DMS79 treated with DMSO at 0.1 percent for 48 hours (cell line): Measurements from ENCODE around the gene STRA6.
"Not testable (repeated sequence)": the region's sequence is repeated elsewhere in the genome, so short reads cannot be mapped to it uniquely, and the experiment has no call there.

Experiments used
- DNase-seq: peaks from one replicate; lab custom pipeline; 2025; lab: John Stamatoyannopoulos, UW

The STRA6 gene

DNA sequence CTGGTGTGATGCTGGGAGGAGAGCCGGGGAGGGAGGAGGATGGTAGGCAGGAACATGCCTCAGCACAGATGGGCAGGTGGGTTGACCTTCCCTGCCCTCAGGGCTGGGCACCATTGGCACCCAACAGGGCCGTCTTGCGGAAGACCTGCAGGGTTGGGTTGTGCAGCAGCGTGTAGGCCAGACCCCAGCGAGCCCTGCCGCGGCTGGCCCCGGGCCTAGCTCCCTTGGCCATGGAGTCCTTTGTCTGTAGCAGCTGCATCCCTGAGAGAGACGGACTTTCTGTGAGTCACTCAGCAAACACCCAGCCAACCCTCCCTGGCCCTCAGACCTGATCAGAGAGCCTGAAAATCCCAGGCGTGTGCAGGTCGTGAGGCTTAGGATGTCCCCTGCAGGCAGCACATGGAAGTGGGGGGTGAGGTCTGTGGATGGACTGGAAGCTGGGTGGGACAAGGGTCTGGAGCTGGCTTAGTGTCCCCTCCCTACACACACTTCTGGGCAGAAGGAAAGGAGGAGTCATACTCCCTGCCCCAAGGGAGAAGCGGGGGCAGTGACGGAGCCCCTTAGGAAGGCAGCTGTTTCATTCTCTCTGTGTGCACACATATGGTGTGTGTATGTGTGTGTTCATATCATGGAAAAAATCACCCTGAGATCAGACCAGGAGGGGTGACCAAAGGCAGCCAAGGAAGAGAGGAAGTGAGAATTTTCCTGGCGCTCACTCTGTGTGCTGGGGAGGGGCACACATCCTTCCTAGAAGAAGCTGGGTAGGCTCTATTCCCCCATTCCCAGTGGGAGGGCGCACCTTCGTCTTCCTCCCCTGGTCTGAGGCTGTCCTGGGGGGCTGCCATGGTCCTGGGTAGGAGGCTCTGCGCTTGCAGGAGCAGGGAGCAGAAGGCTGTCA, 22.4 kb downstream of the STRA6 start:
- no peak for DNase-seq

DNA sequence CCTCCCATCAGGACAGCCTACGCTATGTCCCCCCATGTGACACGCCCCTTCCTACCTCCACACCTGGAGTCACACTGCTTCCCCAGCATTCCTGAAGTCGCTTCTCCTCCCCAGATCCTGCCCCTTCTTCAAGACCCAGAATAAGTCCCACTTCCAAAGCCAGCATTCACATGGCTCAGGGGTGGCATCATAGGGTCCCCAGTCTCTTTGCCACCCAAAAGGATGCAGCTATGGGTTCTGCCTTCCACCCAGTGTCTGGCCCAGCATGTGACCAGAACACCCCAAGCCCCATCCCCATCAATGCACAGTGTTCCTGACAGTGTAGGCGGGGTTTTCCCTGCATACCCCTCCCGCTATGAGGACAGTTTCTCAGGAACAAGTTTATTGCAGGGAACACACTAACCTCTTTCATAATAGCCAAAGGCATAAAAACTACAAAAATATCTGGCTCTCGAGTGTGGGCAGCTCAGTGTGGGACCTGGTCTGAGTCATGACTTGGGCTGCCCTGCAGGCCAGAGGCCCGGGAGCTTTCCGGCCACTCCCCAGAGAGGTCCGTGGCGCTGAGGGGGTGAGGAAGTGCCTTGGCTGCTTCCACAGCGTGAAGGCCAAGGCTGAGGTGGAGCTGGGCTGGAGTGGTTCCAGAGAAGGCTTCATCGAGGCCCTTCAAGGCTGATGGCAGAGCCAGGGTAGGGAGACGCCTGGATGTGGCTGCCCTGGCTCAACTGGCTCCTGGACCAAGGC, 23.3 kb downstream of the STRA6 start:
- DNase-seq: no peak

DNA sequence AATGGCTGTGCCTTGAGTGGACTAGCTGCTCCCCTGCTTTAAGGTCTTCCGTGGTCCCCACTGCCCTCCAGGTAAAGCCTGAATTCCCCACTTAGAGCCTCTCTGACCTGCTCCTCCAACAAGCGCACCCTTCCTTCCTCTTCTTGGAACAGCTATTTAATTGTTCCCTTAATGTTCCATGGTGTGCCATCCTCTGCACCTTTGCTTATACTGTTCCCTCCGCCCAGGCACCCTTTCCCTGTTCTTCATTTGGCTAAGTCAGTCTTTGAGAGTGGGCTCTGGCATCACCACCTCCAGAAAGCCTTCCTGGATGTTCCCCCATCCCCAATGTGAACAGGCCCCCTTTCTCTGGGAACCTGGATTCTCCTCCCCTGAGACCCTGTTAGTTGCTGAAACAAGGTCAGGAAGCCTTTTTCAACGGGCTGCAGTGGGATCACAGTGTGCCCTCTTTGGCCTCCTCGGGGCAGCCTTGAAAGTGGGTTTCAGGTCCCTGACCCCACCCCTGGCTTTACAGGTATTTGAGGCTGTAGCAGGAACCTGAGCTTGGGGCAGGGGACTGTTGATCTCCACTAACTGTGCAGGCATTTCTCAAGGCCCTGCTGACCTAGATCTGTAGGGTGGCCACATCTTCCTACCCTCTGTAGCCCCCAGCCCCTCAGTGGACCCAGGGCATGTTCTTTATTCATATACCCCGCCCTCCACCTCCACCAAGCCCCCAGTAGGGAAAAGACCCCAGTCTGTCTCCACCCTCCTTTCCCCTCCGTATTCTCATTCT, 24.1 kb downstream of the STRA6 start:
- no peak for DNase-seq

DNA sequence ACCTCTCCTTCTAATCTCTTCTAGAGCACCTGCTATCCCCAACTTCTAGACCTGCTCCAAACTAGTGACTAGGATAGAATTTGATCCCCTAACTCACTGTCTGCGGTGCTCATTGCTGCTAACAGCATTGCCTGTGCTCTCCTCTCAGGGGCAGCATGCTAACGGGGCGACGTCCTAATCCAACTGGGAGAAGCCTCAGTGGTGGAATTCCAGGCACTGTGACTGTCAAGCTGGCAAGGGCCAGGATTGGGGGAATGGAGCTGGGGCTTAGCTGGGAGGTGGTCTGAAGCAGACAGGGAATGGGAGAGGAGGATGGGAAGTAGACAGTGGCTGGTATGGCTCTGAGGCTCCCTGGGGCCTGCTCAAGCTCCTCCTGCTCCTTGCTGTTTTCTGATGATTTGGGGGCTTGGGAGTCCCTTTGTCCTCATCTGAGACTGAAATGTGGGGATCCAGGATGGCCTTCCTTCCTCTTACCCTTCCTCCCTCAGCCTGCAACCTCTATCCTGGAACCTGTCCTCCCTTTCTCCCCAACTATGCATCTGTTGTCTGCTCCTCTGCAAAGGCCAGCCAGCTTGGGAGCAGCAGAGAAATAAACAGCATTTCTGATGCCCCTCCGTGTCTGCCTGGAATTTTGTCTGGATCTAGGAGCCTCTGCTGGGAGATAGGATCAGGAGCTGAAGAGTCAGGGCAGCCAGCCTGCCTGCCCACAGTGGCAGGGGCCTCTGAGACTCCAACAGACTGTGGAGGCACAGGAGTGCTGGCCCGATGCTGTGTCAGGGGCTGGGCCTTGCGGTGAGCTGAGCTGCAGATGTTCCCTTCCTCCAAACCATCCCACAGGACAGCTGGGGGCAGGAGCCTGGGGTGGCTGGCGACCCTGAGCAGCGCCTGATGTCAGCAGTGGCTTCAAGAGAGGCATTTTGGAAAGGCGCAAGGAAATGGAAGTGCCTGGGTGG, 26.0 kb downstream of the STRA6 start:
- DNase-seq: no peak

DNA sequence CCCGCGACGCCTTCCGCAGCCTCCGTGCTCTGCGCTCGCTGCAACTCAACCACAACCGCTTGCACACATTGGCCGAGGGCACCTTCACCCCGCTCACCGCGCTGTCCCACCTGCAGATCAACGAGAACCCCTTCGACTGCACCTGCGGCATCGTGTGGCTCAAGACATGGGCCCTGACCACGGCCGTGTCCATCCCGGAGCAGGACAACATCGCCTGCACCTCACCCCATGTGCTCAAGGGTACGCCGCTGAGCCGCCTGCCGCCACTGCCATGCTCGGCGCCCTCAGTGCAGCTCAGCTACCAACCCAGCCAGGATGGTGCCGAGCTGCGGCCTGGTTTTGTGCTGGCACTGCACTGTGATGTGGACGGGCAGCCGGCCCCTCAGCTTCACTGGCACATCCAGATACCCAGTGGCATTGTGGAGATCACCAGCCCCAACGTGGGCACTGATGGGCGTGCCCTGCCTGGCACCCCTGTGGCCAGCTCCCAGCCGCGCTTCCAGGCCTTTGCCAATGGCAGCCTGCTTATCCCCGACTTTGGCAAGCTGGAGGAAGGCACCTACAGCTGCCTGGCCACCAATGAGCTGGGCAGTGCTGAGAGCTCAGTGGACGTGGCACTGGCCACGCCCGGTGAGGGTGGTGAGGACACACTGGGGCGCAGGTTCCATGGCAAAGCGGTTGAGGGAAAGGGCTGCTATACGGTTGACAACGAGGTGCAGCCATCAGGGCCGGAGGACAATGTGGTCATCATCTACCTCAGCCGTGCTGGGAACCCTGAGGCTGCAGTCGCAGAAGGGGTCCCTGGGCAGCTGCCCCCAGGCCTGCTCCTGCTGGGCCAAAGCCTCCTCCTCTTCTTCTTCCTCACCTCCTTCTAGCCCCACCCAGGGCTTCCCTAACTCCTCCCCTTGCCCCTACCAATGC, 27.1 kb downstream of the STRA6 start:
- no peak for DNase-seq

DNA sequence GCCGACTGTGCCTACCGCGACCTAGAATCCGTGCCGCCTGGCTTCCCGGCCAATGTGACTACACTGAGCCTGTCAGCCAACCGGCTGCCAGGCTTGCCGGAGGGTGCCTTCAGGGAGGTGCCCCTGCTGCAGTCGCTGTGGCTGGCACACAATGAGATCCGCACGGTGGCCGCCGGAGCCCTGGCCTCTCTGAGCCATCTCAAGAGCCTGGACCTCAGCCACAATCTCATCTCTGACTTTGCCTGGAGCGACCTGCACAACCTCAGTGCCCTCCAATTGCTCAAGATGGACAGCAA, 27.7 kb downstream of the STRA6 start:
- DNase-seq: no peak

DNA sequence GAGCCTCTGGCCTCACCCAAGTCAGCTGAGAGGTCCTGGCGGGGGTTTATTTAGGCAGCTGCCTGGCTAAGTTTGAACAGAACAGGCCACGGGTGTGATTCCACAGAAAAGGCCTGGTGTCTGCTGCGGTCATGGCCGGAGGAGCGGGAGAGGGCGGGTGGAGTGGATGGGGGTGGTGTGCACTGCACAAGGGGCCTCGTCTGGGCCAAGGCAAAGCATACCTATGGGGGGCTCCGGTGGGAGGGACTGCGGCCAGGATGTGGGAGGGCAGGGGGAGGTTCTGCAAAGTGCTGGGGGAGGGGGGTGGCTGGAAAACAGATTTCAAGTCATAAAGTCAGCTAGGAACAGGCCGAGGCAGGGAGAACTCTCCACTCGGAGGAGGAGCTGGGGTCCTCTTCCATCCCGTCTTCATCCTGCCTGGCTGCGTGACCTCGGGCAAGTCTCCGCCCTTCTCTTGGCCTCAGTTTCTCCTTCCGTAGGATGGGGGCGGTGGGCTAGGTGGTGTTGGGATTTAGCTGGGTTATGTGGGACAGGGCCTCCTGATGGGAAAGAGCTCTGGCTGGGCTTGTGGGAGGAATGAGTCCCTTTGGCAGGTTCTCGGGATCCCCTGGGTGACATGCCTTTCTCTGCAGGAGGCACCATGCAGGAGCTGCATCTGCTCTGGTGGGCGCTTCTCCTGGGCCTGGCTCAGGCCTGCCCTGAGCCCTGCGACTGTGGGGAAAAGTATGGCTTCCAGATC, 28.2 kb downstream of the STRA6 start:
- DNase-seq: no peak

DNA sequence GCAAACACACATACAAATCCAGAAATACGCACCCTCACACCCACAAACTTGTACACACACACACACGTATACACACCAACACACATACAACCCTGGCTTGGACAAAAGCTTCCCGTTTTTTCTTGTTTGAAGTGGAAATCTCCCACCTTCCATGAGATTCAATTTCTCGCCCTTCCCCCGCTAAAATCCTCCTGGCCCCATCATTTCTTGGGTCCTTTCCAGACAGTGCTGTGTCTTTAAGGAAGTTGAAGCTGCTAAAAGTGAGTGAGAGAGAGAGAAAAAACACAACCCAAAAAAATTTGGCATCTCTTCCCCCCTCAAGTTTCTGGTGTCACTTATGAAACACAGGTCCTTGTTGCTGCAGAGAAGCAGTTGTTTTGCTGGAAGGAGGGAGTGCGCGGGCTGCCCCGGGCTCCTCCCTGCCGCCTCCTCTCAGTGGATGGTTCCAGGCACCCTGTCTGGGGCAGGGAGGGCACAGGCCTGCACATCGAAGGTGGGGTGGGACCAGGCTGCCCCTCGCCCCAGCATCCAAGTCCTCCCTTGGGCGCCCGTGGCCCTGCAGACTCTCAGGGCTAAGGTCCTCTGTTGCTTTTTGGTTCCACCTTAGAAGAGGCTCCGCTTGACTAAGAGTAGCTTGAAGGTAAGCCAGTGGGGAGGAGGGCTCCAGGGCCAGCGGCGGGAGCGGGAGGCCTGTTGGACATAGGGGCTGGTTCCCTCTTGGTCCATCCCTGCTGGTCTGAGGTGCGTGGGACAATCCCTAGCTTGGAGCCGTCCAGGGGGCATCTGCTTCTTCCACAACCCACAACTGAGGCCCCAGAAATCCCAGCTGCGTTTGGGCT, 29.0 kb downstream of the STRA6 start, which contains the start of gene ISLR:
Gene ISLR (plus strand): TSS at position 331 of the 839 bp plus-strand sequence. CDS start 1,149 bp downstream, outside the sequence.
- DNase-seq: peak; percentile 15

DNA sequence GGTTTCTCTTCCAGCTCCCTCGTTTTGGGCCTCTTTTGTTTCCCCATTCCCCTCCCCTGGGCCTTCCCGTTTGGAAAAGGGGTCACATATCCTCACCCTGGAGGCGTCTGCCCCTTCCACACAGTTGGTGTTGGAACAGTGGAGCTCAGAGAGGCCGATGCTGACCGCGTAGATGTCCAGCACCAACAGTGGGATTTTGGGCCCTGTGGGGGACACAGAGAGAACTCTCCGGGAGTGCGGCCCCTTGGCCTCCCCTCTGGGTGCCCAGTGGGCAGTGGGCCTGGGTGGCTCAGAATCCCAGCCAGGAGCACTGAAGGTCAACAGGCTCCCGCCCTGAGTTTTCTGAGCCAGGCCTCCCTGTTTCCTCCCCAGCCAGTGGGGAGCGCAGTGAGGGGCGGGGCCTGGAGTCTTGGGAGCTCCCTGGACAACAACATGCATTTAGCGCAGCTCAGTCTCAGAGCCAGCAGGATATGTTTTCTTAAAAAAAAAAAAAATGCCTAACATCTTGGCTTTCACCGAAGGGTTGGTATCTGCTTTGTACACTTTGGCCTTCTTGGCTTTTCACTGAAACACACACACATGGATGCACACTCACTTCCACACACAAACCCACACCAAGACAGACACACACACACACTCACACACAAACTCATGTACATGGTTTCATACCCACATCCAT, 29.7 kb downstream of the STRA6 start:
- DNase-seq: no peak

DNA sequence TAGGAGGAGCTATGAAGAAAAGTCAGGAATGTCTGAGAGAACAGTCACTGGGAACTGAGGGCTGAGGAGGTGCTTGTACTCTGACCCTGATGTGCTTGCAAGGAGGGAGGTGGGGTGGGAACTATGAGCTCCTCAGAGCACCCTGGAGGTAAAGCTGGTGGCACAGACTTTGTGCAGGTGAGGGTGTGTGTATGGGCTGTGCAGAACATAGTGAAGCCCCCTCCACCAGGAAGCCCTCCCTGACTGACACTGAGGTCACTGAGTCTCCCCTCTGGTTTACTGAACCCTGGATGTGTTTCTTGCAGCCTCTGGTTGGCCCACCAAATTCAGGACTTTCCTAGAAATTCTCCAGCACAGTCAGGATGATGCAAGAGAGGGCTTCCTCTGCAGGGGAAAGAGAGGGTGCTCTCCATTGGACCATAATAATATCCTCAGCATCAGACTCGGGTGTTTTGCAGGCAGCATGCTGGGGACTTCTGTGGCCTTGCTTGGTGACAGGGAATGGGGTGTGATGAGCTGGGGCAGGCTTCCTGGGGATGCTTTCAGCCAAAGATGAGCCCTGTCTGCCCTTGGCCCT, 30.5 kb downstream of the STRA6 start:
- no peak for DNase-seq

DNA sequence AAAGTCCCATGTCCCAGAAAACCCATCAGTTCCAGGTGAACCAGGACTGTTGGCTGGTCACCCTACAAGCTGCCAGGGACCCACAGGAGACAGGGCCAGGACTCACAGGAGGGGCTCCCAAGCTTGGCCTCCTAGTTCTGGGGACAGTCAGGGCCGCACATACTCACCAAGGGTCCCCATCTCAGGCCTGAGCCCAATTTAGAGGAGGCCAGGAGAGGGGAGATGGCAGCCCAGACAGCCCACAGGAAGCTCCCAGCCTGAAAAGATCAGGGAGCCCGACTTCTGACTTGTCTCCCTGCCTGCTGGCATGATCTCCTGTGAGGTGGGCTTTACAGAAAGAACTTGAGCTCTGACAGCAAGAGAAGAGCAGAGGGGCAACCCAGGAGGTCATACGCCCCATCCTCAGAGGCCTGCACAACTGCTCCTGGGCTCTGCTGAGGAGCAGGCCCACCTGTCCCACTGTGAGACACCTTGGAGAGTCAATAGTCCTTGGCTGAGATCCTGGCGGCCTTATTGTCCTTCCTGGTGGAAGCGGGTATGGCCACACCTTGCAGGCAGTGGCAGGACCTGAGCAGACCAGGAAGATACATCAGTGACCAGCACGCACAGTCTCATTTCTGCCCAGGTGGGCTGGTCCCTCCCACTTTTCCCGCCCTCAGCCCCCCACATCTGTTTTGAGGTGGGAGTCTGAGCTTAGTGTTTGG, 31.6 kb downstream of the STRA6 start:
- DNase-seq: no peak

DNA sequence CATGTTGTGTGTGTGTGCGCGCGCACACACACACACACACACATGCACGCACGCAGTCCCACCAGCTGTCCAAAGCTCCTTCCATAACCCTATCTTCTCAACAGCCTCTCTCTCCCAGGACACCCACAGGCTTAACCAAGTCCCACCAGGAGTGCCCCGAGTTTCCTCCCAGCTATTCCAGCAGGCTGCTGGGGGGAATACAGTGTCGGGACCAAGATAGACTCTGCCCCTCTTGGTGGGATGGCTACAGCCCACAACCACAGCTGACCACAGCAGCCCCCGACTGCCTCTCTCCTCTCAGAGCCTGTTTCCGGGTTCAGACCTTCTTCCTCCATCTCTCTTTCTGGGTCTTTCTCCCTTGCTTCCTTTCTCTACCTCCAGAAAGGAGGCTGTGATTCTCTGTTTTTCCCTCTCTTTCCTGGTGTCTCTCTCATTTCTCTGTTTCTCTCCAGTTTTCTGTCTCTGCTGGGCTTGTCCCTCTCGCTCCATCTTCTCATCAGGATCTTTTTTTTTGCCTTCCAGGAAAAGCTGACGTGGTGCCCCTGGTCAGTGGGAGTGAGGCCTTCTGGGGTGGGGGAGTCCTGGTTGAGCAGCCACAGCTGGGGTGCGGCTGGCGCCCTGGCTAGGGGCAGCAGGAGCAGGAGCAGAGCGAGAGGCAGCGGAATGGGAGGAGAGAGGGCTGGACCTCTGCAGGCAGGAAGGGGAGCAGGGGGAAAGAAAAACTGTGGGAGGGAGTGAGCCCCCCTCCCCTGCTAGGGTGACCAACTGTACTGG, 32.3 kb downstream of the STRA6 start:
- no peak for DNase-seq

DNA sequence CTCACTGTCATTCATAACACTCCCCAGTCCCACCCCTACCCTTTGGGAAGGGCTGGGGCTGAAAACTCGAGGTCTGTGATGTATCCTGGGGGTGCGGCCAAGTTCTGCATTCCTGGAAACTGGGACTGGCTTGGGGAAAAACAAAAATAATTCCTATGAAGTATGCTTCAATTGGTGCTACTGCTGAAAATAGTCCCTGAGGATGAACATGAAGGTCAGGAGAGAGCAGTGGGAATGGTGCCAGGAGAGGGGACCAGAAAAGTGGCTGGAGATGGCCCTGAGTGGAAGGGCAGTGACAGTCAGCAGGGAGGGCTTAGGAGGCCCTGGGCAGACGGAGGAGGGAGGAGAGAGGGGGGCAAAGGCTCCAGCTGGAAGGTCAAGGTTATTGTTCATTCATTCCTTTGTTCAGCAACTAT, 33.9 kb downstream of the STRA6 start:
- no peak for DNase-seq

DNA sequence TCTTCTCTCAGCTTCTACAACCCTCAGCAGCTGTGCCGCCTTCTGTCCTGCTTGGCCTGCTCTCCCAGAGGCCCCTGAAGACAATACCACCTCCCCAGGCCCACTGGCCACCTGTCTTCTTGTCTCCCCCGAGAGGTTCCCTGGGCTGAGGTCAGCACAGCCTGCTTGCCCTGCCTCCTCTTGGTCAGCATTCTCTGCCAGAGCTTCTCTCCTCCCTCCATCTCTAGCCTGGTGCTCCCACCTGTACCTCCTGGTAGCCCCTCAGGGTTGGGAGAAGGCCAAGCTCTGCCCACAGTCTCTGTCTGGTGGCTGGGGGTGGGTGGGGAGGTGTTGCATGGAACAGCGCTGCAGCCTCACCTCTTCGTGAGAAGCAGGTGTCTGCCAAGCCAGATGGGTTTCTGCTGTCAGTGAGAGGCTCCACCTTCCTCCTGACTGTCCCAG, 34.7 kb downstream of the STRA6 start:
- no peak for DNase-seq

DNA sequence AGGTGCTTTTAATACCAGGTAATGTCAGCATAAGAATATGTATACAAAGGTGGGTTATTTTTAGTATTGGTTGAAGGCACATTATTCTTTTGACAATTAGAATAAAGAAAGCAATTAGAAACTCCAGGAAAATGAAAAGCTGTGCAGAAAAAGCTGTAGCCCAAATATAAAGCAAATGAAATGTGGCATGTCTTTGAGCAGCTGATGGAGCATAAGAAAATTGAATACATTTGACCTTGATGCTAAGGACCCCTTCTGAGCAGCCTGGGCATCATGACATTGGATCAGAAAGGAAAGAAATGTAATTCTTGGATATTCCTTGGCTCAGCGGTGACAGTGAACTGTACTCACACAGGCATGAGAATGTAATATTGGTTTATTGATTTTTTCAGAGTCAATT, 37.1 kb downstream of the STRA6 start:
- DNase-seq: no peak

DNA sequence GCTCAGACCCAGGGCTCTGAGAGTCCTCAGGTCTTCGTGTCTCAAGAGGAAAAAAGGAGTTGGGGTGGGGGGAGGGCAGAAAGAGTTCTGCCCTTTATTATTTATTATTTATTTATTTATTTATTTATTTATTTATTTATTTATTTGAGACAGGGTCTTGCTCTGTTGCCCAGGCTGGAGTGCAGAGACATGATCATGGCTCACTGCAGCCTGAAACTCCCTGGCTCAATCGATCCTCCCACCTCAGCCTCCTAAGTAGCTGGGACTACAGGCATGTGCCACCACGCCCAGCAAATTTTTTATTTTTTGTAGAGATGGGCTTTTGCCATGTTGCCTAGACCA, 40.4 kb downstream of the STRA6 start:
- DNase-seq: not testable (repeated sequence)
